Endothelial cell (in vitro differentiated cells): ENCODE data around the gene VPS13D. TPM values are rescaled to one million over a fixed set of nuclear protein-coding genes. Genes with fewer than 3 reads are reported as not detected.
"Not testable (repeated sequence)": the region's sequence is repeated elsewhere in the genome, so short reads cannot be mapped to it uniquely, and the experiment has no call there.

Experiments
- DNase-seq: peaks from one replicate; pipeline ENCODE4 v3.0.0; 2021; ENCODE audit warnings: low spot score
- H3K27ac Mint-ChIP-seq: one replicate; pipeline ENCODE4 v1.8.0; 2021; ENCODE audit warnings: mixed read lengths, inconsistent platforms; ENCODE audit not compliant: unreplicated experiment
- H3K27me3 Mint-ChIP-seq: one replicate; pipeline ENCODE4 v1.8.0; 2021; ENCODE audit warnings: mild to moderate bottlenecking, moderate library complexity, mixed read lengths, inconsistent platforms; ENCODE audit not compliant: unreplicated experiment
- H3K36me3 Mint-ChIP-seq: one replicate; pipeline ENCODE4 v1.8.0; 2021; ENCODE audit warnings: mild to moderate bottlenecking, low read depth, mixed read lengths, inconsistent platforms; ENCODE audit not compliant: unreplicated experiment
- H3K4me1 Mint-ChIP-seq: one replicate; pipeline ENCODE4 v1.8.0; 2021; ENCODE audit warnings: mild to moderate bottlenecking, mixed read lengths, inconsistent platforms; ENCODE audit not compliant: unreplicated experiment
- H3K4me3 Mint-ChIP-seq: one replicate; pipeline ENCODE4 v1.8.0; 2021; ENCODE audit warnings: mild to moderate bottlenecking, mixed read lengths, inconsistent platforms; ENCODE audit not compliant: unreplicated experiment
- H3K9me3 Mint-ChIP-seq: one replicate; pipeline ENCODE4 v1.8.0; 2021; ENCODE audit warnings: mixed read lengths, inconsistent platforms; ENCODE audit not compliant: unreplicated experiment
- total RNA-seq: library from RNA; stranded (reverse); fragmentation: NEBNext Ultra II Directional; extraction: Animal tissue kit (Norgen Biotek cat#: 25700); gene quantifications from one replicate; pipeline ENCODE4 v1.2.1, GENCODE V29; 2021; ENCODE audit not compliant: unreplicated experiment
- TF ChIP-seq, protein P1 (sequence below): fragments of 200-600 bp; sonication (generic); IDR thresholded peaks from one replicate; pipeline ENCODE4 v1.5.0; 2021; ENCODE audit warnings: antibody characterized with exemption; ENCODE audit not compliant: unreplicated experiment

Gene VPS13D
- total RNA-seq, 1 donor from 2014 or later = 37.8 TPM

DNA sequence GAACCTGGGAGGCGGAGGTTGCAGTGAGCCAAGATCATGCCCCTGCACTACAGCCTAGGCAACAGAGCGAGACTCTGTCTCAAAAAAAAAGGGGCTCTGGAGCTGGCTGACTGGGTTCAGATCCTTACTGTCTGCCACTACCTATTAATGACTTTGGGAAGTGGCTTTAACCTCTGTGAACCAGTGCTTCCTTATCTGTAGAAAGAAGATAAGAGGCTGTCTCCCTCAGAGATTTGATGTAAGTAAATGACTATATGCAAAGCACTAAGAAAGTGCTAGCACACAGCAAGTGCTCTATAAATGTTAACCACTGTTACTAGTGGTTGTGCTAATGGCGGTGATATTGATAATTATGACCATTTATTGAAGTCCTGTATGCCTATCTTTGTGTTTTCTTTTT lies 94.6 kb downstream of the VPS13D start:
- H3K27ac Mint-ChIP-seq = no peak overlapping the region
- H3K4me1 Mint-ChIP-seq = peaks cover 9% of the 10 kb centered on the region
- no peaks in the 10 kb centered on the region for H3K9me3 Mint-ChIP-seq
- TF ChIP-seq, protein P1, sequence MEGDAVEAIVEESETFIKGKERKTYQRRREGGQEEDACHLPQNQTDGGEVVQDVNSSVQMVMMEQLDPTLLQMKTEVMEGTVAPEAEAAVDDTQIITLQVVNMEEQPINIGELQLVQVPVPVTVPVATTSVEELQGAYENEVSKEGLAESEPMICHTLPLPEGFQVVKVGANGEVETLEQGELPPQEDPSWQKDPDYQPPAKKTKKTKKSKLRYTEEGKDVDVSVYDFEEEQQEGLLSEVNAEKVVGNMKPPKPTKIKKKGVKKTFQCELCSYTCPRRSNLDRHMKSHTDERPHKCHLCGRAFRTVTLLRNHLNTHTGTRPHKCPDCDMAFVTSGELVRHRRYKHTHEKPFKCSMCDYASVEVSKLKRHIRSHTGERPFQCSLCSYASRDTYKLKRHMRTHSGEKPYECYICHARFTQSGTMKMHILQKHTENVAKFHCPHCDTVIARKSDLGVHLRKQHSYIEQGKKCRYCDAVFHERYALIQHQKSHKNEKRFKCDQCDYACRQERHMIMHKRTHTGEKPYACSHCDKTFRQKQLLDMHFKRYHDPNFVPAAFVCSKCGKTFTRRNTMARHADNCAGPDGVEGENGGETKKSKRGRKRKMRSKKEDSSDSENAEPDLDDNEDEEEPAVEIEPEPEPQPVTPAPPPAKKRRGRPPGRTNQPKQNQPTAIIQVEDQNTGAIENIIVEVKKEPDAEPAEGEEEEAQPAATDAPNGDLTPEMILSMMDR = no peak
- H3K36me3 Mint-ChIP-seq = peaks cover 24% of the 10 kb centered on the region
- DNase-seq = no peak
- H3K27me3 Mint-ChIP-seq = no peaks in the 10 kb centered on the region
- no peak overlapping the region for H3K4me3 Mint-ChIP-seq

DNA sequence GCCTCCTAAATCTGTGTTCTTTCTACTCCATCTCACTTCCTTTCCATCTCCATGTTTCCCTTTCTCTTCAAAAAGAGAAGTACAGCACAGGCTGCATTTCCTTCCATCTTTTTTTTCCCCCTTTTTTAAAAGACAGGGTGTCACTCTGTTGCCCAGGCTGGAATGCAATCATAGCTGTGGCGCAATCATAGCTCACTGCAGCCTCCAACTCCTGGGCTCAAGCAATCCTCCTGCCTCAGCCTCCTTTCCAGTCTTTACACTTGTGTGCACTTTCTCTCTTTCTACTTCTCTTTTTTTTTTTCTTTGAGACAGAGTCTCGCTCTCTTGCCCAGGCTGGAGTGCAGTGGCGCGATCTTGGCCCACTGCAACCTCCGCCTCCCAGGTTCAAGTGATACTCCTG lies 95.1 kb downstream of the VPS13D start:
- peaks cover 19% of the 10 kb centered on the region for H3K36me3 Mint-ChIP-seq
- not testable (repeated sequence) for H3K27ac Mint-ChIP-seq, H3K4me3 Mint-ChIP-seq, H3K4me1 Mint-ChIP-seq, H3K27me3 Mint-ChIP-seq, DNase-seq, H3K9me3 Mint-ChIP-seq

DNA sequence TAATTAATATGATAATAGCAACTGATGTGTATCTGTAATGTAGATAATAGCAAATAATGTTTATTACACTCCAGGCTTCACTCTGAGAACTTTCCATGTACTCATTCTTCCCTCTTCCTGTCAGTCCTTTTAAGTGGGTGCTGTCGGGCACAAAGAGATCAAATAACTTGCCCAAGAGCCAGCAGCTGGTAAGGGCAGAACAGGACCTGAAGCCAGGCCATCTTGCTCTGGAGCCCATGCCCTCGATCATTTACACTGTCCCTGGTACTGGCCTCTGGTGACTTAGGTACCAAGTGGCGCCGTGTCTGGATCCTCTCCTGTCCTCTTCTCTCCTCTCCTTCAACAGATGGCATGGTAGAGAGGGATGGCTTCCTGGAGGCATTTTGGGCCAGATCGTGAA lies 97.2 kb downstream of the VPS13D start:
- Mint-ChIP-seq H3K36me3 (peaks cover 23% of the 10 kb centered on the region), H3K9me3 (no peaks in the 10 kb centered on the region), H3K27ac (no peak overlapping the region), H3K4me3 (no peak overlapping the region), H3K27me3 (no peaks in the 10 kb centered on the region), H3K4me1 (peaks cover 9% of the 10 kb centered on the region)
- TF ChIP-seq, protein P1 = no peak
- no peak for DNase-seq

DNA sequence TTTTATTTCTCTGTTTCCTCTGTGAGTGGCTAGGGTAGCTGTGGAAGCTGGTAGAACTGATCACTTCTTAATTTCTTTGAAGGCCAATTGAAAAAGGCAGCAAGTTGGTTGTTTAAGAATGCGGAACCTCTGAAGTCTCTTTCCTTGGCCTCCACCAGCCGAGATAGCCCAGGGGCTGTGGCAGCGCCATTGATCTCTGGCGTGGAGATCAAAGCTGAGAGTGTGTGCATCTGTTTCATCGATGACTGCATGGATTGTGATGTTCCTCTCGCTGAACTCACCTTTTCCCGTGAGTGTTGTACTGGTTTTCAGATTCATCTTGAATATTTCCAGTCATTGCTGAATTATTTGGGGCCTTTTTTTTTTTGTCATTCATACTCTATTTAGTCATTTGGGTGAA lies 97.7 kb downstream of the VPS13D start:
- DNase-seq = no peak
- H3K4me1 Mint-ChIP-seq = peaks cover 9% of the 10 kb centered on the region
- no peaks in the 10 kb centered on the region for H3K9me3 Mint-ChIP-seq
- H3K4me3 Mint-ChIP-seq = no peak overlapping the region
- H3K27ac Mint-ChIP-seq = no peak overlapping the region
- peaks cover 20% of the 10 kb centered on the region for H3K36me3 Mint-ChIP-seq
- TF ChIP-seq, protein P1 = no peak
- no peaks in the 10 kb centered on the region for H3K27me3 Mint-ChIP-seq

DNA sequence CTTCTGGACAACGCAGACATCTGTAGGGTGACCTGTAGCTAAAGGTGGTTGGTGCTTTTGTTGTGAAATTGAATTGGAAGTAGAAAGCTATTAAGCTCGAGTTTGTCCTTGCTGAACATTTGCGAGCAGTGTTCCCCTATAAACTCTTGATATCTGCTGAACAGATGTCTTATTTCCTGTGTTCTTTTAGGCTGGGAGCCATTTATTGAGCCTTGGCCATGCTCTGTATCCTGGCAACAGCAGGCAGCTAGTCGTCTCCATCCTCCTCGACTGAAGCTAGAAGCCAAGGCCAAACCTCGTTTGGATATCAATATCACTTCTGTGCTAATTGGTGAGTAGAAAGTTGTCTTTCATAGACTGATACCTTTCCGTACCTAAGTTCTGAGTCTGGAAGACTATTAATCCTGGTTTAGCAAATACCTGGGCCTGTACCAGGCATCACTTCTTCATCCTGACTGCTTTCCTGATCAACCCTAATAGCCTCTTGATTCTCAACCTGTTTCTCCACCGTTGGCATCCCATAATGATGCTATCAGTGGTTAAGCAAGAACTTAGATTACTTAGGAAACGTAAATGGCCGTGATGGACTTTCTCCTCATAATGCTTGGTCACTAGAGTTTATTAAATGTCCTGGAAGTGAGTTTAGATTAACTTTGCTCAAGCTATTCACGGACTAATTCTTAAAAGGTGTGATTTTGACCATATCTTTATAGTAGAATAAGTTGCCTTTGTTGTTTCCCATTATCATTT lies 103.4 kb downstream of the VPS13D start:
- H3K4me3 Mint-ChIP-seq = no peak overlapping the region
- TF ChIP-seq, protein P1 = no peak
- H3K27ac Mint-ChIP-seq = no peak overlapping the region
- DNase-seq = no peak
- no peaks in the 10 kb centered on the region for H3K4me1 Mint-ChIP-seq
- H3K27me3 Mint-ChIP-seq = no peaks in the 10 kb centered on the region
- peaks cover 22% of the 10 kb centered on the region for H3K36me3 Mint-ChIP-seq
- H3K9me3 Mint-ChIP-seq = no peaks in the 10 kb centered on the region
